GM03348 (cell line): ENCODE data around the gene LIPA.
"Not testable (repeated sequence)": the region's sequence is repeated elsewhere in the genome, so short reads cannot be mapped to it uniquely, and the experiment has no call there.

Experiments
- DNase-seq: peaks from one replicate; pipeline ENCODE4 v3.0.0; 2012; ENCODE audit warnings: low spot score

Gene LIPA

GRCh38 chr10:89207801-89208551 lies 43.6 kb downstream of the LIPA start:
- DNase-seq, result peak; percentile 47

DNA sequence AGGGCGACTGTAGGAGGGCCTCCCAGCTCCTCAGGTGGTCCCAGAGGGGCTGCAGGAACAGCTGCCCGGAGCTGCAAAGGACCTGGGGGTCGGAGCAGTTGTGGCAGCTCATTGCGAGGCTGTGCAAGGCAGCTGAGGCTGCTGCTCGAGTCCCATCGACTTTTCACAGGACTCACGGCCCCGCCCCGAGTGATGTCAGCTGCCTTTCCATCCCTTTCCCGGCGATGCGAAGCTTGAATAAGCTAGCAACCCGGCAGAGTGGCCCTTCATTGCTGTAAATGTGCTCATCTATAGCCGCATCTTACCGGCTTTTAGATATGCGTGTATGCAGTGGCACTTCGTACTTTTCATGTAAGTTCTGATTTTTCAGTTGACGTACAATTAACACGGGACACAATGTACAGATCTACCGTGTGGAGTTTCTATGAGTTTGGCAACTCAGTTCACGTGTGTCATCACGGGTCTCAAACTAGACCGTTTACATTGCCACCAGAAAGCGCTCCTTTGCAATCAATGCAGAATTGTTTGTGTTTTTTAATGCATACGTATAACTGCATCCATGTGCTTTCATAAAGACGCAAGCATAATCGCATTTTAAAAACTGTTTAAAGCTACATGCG lies 44.3 kb downstream of the LIPA start, which contains the start of gene CH25H:
Gene CH25H (minus strand): TSS at position 137 of the 620 bp plus-strand sequence. CDS start 25 bp downstream, at position 112.
- peak; percentile 87 for DNase-seq

GRCh38 chr10:89206402-89207180 lies 45.0 kb downstream of the LIPA start:
- DNase-seq, result peak; percentile 46

DNA sequence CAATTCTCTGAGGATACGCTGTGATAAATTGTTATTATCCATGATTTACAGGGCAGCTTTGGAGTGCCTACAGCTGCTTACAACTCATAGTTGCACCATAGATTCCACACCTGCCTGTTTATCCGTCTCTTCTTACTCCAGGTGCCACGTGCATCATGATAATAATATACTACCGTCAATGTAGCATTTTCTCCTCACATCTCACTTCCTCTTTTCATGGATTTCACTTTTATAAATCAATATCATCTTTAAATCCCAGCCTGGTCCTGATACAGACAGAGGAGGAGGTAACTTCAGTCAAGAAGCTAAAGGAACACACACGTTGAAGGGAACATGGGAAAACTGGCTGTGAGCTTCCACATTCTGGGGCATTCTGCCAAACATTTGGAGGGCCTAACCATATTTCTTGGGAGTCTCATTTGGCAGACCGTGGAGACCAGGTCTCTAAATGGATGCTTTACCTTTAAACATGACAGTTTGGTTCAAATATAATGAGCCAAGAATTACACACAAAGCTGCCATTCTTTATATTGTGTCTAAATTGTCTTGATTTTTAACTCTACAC lies 46.9 kb downstream of the LIPA start:
- DNase-seq, result no peak

- DNase-seq, result peak; percentile 22
Measured at GRCh38 chr10:89203237-89203636, 48.3 kb downstream of the LIPA start.

DNA sequence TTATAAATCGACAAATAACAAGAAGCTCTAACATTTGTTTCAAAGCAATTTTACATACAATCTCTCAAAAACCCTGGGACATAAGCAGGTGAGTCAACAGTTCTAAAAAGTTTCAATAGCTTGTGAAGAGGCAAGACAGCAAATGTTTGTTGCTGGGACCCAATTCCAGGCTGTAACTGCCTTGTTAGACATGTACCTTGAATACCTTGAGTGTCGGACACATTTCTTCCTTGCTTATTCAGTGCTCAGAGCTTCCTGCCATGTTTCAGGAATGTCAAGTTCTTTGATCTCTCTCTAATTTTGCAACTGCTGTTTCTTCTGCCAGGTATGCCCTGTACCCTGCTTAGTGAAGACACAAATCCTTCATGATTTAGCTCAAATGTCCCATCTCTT lies 49.5 kb downstream of the LIPA start:
- DNase-seq, result no peak

GRCh38 chr10:89201345-89202032 lies 50.1 kb downstream of the LIPA start:
- no peak for DNase-seq

DNA sequence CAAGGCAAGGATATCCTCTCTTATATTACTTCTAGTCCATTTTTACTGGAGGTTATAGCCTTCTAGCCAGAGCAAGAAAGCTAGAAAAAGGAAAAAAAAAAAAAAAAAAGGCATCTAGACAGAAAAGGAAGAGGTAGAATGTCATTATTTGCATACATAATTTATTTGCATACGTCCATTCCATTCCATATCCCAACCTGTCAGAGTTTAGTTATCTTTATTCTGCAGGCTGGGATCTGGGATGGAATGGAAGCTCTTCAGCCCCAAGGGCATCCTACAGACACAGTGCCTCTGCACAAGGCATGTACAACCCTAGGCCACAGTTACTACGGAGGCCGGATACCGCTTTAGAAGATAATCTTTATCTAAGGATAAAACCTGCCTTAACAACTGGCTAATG lies 54.1 kb downstream of the LIPA start:
- no peak for DNase-seq

- not testable (repeated sequence) for DNase-seq
Measured at GRCh38 chr10:89191301-89191700, 60.3 kb downstream of the LIPA start.

DNA sequence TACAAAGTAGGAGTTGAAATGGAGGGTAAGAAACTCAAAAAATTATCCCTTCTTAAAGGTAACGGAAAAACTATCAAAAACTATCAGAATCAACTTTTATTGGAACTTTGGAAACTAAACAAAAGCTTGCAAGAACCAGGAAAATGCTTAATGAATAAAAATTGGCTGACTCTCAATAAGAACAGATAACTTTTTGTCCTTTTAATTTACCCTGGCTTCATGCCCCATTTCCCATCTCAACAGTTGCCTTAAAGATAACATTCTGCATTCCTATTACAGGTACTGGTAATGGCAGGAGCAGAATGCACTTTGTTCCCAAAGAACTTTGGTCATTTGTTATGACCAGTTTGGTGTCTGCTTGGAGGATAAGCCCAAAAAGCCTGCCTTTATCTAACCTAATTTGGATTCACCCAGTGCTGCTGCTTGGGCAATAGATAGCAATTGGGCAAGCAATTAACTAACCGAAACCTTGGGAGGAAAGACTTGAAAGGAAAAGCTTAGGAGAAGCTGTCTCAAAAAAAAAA lies 62.3 kb downstream of the LIPA start:
- no peak for DNase-seq

- no peak for DNase-seq
Measured at GRCh38 chr10:89185658-89186057, 65.9 kb downstream of the LIPA start.

DNA sequence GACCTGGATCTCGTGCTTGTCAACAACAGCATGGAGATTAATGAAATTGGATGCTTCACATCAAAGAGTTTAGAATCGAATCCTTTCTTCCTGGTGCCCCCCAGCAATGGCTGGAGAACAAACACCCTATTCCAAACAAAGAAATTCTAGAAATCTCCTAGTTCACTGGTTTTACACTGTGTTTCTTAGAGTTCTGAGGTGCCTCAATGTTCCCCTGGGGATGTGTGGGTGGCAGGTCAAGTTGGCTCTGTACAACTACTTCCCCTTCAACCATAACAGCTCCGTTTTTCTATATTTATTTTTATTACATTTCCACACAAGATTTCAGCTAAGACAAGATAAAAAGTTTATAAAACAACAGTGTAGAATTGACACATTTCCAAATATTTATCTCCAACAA lies 66.9 kb downstream of the LIPA start:
- no peak for DNase-seq

GRCh38 chr10:89183571-89183970 lies 68.0 kb downstream of the LIPA start:
- no peak for DNase-seq

GRCh38 chr10:89182894-89183293 lies 68.7 kb downstream of the LIPA start:
- no peak for DNase-seq

DNA sequence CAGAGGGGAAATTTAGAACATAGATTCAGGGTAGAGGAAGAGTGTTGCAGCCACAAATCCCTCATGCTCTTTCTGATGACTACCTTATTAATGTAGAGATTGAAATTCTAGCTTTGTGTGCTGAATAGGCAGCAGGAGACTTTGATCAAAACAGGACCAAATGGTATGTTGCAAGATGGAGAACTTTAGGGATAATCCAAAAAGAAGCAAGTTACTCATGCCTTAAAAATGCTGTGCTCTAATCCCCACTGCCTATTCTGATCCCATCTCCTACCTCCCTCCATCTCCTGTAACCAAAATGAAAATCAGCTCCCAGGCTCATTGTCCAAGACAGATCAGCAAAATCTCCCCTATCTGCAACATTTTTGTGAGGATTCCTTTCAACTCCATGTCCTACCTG lies 75.8 kb downstream of the LIPA start:
- peak; percentile 9 for DNase-seq

- no peak for DNase-seq
Measured at GRCh38 chr10:89173075-89173474, 78.5 kb downstream of the LIPA start.

DNA sequence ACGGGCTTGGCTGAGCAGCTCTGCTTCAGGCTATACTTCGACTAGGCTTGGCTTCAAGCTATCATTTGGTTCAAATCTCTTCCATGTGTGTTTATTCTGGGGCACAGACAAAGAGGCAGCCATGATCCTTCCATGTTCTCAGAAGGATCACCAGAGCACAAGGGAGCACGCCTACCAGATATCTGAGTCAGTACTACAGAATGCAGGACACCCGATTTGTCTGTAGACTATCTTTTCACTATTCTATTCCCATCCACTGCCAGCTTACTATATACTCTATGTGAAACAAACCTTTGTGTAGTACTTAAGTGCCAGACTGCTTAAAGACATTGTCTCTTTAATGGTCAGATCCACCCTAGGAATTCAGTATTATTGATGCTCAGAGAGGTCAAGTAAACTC lies 79.6 kb downstream of the LIPA start:
- peak; percentile 31 for DNase-seq

GRCh38 chr10:89171263-89171872 lies 80.2 kb downstream of the LIPA start:
- DNase-seq, result no peak

DNA sequence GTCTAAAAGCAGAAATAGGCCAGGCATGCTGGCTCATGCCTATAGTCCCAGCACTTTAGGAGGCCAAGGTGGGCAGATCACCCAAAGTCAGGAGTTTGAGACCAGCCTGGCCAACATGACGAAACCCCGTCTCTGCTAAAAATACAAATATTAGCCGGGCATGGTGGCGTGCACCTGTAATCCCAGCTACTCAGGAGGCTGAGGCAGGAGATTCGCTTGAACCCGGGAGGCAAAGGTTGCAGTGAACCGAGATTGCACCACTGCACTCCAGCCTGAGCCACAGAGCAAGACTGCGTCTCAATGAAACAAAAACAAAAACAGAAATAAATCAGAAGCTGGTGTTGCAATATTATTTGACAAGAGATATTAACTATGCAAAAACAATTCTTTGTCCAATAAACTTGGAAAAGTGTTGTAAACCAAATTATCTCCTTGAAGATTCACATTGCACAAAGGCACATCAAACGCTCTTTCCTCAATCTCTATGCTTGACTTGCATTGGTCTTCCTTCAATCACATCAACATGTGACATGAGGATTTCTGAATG lies 83.1 kb downstream of the LIPA start:
- not testable (repeated sequence) for DNase-seq

- DNase-seq, result no peak
Measured at GRCh38 chr10:89167915-89168314, 83.7 kb downstream of the LIPA start.

GRCh38 chr10:89165923-89166322 lies 85.7 kb downstream of the LIPA start:
- peak; percentile 53 for DNase-seq
